ENCODE results near the gene NCEH1. TPM values are rescaled to one million over a fixed set of nuclear protein-coding genes. Genes with fewer than 3 reads are reported as not detected.

The NCEH1 gene
- total and polyA plus RNA-seq, 10 of the 15 experiments (the other 5 are each of a cell fraction or from before 2014, with no cell fraction given) = 1.8 to 8.1 (median 4.5) TPM

DNA sequence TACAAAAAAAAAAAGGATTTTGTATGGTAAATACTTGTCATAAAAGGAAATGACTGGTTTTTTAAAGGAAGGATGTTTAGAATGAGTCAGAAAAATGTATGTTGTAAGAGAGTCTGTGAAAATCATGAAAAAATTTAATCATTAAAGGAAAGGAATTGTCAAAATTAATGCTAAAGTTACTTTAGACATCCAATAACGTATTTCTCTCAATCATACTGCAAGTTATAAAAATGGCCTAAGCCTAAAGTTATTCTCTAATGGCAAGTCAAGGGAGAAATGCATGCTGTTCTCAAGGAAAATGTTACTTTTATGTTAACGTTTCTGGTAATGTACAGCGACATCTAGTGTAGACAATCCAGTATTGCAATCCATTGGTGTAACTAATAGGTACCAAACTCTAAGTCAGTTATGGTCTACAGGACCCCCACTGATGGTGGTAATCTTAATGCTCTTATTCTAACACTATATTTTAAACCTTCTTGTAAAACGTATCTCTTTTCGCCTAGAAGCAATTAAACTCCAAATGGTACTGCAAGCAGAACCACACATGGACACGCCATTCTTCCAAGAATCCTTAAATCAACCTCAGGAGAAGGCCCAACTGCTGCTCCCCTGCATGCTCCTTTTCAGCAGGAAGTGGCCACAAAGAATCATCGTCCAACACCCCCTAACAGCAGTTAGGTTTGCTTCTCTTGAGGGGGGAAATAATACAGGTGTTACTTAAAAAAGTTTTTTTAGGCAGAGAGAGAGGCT is 35.2 kb downstream of the NCEH1 start (continued):
- TF ChIP-seq, protein P1, sequence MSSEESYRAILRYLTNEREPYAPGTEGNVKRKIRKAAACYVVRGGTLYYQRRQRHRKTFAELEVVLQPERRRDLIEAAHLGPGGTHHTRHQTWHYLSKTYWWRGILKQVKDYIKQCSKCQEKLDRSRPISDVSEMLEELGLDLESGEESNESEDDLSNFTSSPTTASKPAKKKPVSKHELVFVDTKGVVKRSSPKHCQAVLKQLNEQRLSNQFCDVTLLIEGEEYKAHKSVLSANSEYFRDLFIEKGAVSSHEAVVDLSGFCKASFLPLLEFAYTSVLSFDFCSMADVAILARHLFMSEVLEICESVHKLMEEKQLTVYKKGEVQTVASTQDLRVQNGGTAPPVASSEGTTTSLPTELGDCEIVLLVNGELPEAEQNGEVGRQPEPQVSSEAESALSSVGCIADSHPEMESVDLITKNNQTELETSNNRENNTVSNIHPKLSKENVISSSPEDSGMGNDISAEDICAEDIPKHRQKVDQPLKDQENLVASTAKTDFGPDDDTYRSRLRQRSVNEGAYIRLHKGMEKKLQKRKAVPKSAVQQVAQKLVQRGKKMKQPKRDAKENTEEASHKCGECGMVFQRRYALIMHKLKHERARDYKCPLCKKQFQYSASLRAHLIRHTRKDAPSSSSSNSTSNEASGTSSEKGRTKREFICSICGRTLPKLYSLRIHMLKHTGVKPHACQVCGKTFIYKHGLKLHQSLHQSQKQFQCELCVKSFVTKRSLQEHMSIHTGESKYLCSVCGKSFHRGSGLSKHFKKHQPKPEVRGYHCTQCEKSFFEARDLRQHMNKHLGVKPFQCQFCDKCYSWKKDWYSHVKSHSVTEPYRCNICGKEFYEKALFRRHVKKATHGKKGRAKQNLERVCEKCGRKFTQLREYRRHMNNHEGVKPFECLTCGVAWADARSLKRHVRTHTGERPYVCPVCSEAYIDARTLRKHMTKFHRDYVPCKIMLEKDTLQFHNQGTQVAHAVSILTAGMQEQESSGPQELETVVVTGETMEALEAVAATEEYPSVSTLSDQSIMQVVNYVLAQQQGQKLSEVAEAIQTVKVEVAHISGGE (CRISPR knock-in tag; IDR thresholded peaks at IDR 0.05) = no peak
- TF ChIP-seq IKZF2 (IDR thresholded peaks at IDR 0.05) (no peak), NFIC (IDR thresholded peaks at IDR 0.05; ENCODE audit: low read depth, low read length) (no peak), SUPT20H (IDR thresholded peaks at IDR 0.05; ENCODE audit: borderline replicate concordance, control insufficient read depth, low read depth, low read length) (no peak)
- TF ChIP-seq, protein P2, sequence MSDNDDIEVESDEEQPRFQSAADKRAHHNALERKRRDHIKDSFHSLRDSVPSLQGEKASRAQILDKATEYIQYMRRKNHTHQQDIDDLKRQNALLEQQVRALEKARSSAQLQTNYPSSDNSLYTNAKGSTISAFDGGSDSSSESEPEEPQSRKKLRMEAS (IDR thresholded peaks at IDR 0.05; ENCODE audit: low read depth, low read length) = no peak
- TF ChIP-seq, protein P3, sequence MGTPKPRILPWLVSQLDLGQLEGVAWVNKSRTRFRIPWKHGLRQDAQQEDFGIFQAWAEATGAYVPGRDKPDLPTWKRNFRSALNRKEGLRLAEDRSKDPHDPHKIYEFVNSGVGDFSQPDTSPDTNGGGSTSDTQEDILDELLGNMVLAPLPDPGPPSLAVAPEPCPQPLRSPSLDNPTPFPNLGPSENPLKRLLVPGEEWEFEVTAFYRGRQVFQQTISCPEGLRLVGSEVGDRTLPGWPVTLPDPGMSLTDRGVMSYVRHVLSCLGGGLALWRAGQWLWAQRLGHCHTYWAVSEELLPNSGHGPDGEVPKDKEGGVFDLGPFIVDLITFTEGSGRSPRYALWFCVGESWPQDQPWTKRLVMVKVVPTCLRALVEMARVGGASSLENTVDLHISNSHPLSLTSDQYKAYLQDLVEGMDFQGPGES (IDR thresholded peaks at IDR 0.05) = no peak
